ENCODE measurements around the gene FBLN2.

Gene FBLN2

DNA sequence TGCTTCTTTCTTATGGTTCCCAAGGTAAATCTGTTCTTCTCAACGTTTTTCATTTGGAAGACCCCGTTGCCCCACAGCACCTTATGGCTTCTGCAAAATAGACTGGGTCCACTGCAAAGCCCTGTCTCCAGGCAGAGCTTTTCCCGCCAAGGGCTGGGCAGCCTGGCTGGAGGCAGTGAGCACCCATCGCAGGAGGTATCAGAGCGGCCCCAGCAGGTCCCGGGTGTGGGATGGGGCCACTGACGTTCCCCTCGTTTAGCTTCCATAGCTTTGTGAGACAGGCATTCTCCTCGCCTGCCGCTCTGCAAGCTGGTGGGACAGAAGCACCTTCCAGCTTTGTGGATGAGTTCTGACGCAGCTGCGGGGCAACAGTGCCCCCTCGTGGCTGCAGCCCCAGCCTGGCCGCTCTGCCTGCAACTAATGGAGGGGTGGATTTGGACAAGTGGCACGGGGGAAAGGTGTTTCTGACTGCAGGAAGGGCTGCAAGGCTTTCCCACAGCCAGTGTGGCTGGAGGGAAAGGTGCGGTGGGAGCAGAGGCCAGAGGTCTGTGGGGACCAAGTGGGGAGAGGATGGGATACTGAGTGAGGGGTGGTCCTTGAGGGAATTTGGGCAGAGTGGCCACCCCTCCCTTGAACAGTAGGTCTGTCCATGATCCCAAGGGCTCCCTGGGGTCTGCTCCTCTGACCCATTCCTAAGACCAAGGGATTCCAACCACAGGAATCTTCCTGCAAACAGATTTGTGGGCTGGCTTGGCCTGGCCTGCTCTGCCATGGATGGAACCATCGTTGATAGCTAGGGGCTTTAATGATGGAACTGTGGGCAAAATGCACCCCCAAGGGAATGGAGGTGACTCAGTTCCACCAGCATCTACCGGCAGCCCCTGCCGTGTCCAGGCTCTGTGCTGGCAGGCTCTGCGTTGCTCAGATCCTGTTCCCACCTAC lies 99.4 kb downstream of the FBLN2 start:
- ChIA-PET POLR2A (ENCODE audit: low non-redundant PET) (no interaction called here), CTCF (interaction anchor here (0.6 to 4.4 kb wide), 18 partner anchors 10 to 1921 kb away, joined by 3 to 54 read pairs (median 5); no protein-coding TSS in a partner anchor)
- TF ChIP-seq, protein P1, sequence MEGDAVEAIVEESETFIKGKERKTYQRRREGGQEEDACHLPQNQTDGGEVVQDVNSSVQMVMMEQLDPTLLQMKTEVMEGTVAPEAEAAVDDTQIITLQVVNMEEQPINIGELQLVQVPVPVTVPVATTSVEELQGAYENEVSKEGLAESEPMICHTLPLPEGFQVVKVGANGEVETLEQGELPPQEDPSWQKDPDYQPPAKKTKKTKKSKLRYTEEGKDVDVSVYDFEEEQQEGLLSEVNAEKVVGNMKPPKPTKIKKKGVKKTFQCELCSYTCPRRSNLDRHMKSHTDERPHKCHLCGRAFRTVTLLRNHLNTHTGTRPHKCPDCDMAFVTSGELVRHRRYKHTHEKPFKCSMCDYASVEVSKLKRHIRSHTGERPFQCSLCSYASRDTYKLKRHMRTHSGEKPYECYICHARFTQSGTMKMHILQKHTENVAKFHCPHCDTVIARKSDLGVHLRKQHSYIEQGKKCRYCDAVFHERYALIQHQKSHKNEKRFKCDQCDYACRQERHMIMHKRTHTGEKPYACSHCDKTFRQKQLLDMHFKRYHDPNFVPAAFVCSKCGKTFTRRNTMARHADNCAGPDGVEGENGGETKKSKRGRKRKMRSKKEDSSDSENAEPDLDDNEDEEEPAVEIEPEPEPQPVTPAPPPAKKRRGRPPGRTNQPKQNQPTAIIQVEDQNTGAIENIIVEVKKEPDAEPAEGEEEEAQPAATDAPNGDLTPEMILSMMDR (conservative IDR thresholded peaks at IDR 0.05; ENCODE audit: low read depth): peak; percentile 97
- DNase-seq (ENCODE audit: low spot score): peak; percentile 83
- peak overlapping the region; percentile 94 for H3K27ac ChIP-seq

DNA sequence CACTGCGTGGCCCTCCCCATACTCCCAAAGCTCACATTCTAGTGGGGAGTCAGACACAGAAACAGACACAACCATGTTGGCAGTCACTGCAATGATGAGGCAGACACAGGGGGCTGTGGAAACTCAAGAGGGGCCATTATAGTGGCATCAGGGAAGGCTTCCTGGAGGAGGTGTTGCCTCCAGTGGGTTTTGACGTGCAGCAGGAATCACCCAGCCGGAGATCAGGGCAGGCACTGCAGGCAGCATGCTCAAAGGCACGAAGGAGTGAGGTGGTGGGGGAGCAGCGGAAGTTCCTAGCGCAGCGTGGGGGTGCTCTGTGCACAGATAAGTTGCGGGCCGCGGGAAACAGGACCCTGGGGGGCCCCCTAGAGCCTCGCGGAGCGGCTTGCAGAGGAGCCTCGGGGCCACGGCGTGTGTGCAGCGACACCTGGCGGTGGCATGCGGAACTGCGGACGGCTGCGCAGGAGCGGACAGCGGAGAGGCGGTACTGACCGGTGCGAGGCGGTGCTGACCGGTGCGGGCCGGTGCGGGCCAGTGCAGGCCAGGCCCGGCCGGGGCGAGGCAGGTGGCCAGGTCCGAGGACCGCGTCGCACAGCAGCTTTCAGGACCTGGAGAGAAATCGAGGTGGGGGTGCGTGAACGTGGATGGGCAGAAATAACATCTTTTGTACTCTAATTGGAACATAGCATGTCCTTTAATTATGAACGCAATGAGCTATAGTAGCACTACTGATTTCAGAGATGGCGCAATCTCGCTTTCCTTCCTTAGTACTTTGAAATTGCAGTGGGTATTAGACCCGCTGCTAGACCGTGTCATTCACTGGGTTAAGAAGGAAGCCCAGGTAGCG lies 101.5 kb downstream of the FBLN2 start:
- TF ChIP-seq, protein P1 (conservative IDR thresholded peaks at IDR 0.05; ENCODE audit: low read depth): peak; percentile 98
- CTCF ChIA-PET: interaction anchor here (0.6 to 4.4 kb wide), 5 partner anchors 34 to 465 kb away, joined by 3 to 54 read pairs (median 3); partner anchors contain the start of gene WNT7A
- peak; percentile 52 for DNase-seq (ENCODE audit: low spot score)
- POLR2A ChIA-PET (ENCODE audit: low non-redundant PET): no interaction called here
- peak overlapping the region; percentile 58 for H3K27ac ChIP-seq

DNA sequence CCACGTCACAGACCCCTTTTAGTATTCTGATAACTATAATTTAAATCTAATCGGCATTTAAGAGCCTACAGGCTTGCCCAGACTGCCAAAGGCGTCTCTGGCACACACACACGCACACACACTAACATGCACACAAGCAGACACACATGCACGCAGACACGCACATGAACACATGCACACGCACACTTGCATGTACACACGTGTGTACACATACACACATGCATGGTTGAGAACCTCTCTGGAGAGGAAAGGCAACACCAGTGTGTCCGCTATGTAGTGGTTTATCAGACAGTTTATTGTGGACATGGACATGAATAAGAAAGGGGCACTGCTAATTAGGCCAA lies 102.1 kb downstream of the FBLN2 start:
- ChIA-PET CTCF (interaction anchor here (2.4 to 4.4 kb wide), 2 partner anchors 156 to 230 kb away, joined by 12 to 54 read pairs; partner anchors contain the start of gene WNT7A), POLR2A (ENCODE audit: low non-redundant PET) (no interaction called here)
- peak overlapping the region; percentile 58 for H3K27ac ChIP-seq
- DNase-seq (ENCODE audit: low spot score): no peak
- TF ChIP-seq, protein P1 (conservative IDR thresholded peaks at IDR 0.05; ENCODE audit: low read depth): no peak

DNA sequence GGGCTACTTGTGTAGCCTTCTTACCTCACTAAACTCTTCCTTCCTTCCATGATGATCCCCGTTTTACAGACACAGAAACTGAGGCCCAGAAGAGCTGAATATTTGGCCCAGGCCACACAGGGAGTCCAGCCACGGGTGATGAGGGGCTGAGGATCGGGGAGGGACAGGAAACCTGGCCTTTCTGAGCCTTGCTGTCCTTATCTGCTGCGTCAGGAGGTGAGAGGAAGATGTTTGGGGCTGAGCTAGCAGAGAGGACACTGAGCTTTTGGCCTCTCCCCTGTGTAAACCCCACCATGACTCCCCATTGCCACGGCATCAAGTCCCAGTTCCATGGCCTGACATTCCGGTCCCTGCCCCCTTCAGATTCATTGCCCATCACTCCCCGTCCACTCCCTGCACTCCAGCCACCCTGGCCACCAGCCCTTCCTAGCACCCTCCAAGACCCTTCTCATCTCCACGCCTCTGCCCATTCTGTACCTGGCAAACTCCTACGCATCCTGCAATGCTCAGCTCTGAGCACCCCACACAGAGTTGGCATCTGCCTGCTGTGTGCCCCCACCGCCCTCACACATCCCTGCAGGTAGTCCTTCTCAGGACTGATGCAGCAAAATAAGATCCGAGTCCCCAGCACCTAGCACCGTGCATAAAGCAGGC lies 103.0 kb downstream of the FBLN2 start:
- TF ChIP-seq, protein P1 (conservative IDR thresholded peaks at IDR 0.05; ENCODE audit: low read depth): no peak
- no peak for DNase-seq (ENCODE audit: low spot score)
- POLR2A ChIA-PET (ENCODE audit: low non-redundant PET): no interaction called here
- CTCF ChIA-PET: interaction anchor here (0.9 to 2.4 kb wide), 3 partner anchors 151 to 229 kb away, joined by 3 to 12 read pairs (median 3); partner anchors contain the start of gene WNT7A
- peak overlapping the region; percentile 58; the same call in 1 of the 2 replicates for H3K27ac ChIP-seq

DNA sequence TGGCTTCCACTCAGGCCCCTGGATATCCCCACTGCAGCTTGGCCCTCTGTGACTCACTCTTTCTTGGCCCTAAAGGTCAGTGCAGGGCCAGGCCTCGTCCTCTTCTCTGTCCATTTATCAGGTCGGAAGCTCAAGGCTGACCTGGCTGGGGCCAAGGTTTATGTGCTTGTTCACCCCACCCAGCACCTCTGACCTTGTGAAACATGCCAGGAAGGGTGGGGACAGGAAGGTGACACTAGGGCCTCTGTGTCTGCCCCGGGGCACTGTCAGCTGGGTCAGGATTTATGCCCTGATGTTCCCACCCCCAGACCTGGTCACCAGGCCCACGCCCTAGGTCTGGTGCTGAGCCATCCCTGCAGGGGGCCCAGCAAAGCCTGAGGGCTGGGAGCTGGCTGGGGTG lies 103.8 kb downstream of the FBLN2 start:
- POLR2A ChIA-PET (ENCODE audit: low non-redundant PET): no interaction called here
- peak overlapping the region; percentile 11; the same call in 1 of the 2 replicates for H3K27ac ChIP-seq
- CTCF ChIA-PET: interaction anchor here (1.3 to 2.4 kb wide), 2 partner anchors 226 to 228 kb away, joined by 3 to 12 read pairs; partner anchors contain the start of gene WNT7A
- DNase-seq (ENCODE audit: low spot score): no peak
- TF ChIP-seq, protein P1 (conservative IDR thresholded peaks at IDR 0.05; ENCODE audit: low read depth): no peak

Measured in RWPE1 (cell line).